ENCODE measurements around the gene PLCH1.

DNA sequence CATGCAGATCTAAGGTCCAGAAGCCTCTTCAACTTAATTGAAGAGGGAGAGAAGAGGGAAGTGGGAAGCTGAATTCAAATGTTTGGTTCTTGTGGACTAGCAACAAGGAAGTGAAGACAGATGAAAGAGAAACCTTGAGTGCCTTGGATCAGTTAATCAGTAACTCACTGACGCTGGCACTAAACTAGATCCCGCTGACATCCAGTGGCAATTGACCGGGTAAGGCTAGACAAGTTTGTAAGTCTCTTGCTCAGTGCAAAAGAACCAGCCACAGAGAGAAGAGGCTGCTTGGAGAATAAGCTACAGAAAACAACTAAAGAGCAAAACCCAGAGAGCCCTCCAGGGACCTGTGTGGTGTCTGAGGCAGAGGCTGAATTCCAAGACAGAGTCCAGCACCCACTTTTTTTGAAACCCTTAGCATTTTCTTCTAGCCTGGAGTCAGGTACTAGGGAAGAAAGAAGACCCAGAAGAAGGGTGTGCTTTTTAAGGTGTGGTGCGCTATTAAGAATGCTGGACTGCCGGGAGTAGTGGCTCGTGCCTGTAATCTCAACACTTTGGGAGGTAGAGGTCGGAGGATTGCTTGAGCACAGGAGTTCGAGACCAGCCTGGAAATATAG lies 6.9 kb downstream of the PLCH1 start:
- no peak for TF ChIP-seq POLR2AphosphoS5 (IDR thresholded peaks at IDR 0.05; ENCODE audit: insufficient read depth in 1 of 2, low read depth in 1 of 2)
- TF ChIP-seq, protein P1, sequence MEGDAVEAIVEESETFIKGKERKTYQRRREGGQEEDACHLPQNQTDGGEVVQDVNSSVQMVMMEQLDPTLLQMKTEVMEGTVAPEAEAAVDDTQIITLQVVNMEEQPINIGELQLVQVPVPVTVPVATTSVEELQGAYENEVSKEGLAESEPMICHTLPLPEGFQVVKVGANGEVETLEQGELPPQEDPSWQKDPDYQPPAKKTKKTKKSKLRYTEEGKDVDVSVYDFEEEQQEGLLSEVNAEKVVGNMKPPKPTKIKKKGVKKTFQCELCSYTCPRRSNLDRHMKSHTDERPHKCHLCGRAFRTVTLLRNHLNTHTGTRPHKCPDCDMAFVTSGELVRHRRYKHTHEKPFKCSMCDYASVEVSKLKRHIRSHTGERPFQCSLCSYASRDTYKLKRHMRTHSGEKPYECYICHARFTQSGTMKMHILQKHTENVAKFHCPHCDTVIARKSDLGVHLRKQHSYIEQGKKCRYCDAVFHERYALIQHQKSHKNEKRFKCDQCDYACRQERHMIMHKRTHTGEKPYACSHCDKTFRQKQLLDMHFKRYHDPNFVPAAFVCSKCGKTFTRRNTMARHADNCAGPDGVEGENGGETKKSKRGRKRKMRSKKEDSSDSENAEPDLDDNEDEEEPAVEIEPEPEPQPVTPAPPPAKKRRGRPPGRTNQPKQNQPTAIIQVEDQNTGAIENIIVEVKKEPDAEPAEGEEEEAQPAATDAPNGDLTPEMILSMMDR (IDR thresholded peaks at IDR 0.05): no peak
- TF ChIP-seq POLR2A (IDR thresholded peaks at IDR 0.05): no peak
